Common myeloid progenitor, CD34-positive (primary cell): ENCODE measurements around the gene PTGDS.
A peak's percentile ranks its signal among the peaks of the same experiment; 100 is the strongest.
"Not testable (repeated sequence)": the region's sequence is repeated elsewhere in the genome, so short reads cannot be mapped to it uniquely, and the experiment has no call there.

Experiments used
- CTCF ChIA-PET: fragments of 350-600 bp; sonication (Branson Sonifier 250); formaldehyde crosslinking; loops from one replicate; lab custom pipeline; 2021; ENCODE audit warnings: antibody characterized with exemption; lab: Charles Lee
- POLR2A ChIA-PET: fragments of 350-600 bp; sonication (Branson Sonifier 250); formaldehyde crosslinking; loops from one replicate; lab custom pipeline; 2021; ENCODE audit warnings: antibody characterized with exemption; lab: Charles Lee
- DNase-seq, 3 donors: peaks; one replicate each; pipeline versions ENCODE4 v3.0.0 to v3.0.0-alpha.2; 2013
- H3K27ac ChIP-seq, 2 experiments: 1 replicate in 1 of 2; 2 replicates in 1 of 2; pipeline ENCODE4 v1.7.0; 2013; ENCODE audit warnings: inconsistent platforms in 2 of 2, low read length in 2 of 2, mild to moderate bottlenecking in 2 of 2, low read depth in 1 of 2, moderate library complexity in 1 of 2; ENCODE audit not compliant: severe bottlenecking in 2 of 2, insufficient read depth in 1 of 2, poor library complexity in 1 of 2
- H3K27me3 ChIP-seq, 5 experiments: replicated peaks in 2 of 5; 1 replicate in 3 of 5; 2 replicates in 2 of 5; pipeline versions ENCODE4 v1.6.1 to v1.7.0; 2013; ENCODE audit warnings: low read length in 4 of 5, mild to moderate bottlenecking in 2 of 5, moderate library complexity in 2 of 5, inconsistent platforms in 1 of 5; ENCODE audit not compliant: insufficient read depth in 5 of 5, control insufficient read depth in 4 of 5
- H3K36me3 ChIP-seq, 4 experiments: 1 replicate in 2 of 4; 2 replicates in 2 of 4; pipeline versions ENCODE4 v1.6.1 to v1.7.0; 2013; ENCODE audit warnings: low read length in 3 of 4, control low read depth in 1 of 4, mild to moderate bottlenecking in 1 of 4; ENCODE audit not compliant: control insufficient read depth in 4 of 4, insufficient read depth in 4 of 4
- H3K4me1 ChIP-seq, 4 experiments: 1 replicate in 3 of 4; 2 replicates in 1 of 4; pipeline versions ENCODE4 v1.6.1 to v1.7.1; 2013; ENCODE audit warnings: low read length in 3 of 4, mild to moderate bottlenecking in 3 of 4, control low read depth in 1 of 4, inconsistent platforms in 1 of 4, moderate library complexity in 1 of 4; ENCODE audit not compliant: control insufficient read depth in 4 of 4, insufficient read depth in 4 of 4; ENCODE audit errors: control extremely low read depth in 1 of 4
- H3K4me3 ChIP-seq, 7 experiments: 1 replicate in 4 of 7; 2 replicates in 3 of 7; pipeline versions ENCODE4 v1.5.1 to v1.7.0; 2013; ENCODE audit warnings: mild to moderate bottlenecking in 7 of 7, low read length in 6 of 7, moderate library complexity in 6 of 7, inconsistent platforms in 2 of 7, low read depth in 2 of 7, control low read depth in 1 of 7; ENCODE audit not compliant: insufficient read depth in 4 of 7, control insufficient read depth in 1 of 7; ENCODE audit errors: extremely low read depth in 1 of 7
- H3K9me3 ChIP-seq, 5 experiments: 1 replicate in 4 of 5; 2 replicates in 1 of 5; pipeline versions ENCODE4 v1.6.1 to v1.7.1; 2013; ENCODE audit warnings: low read length in 4 of 5, mild to moderate bottlenecking in 2 of 5, inconsistent platforms in 1 of 5, low read depth in 1 of 5, moderate library complexity in 1 of 5; ENCODE audit not compliant: control insufficient read depth in 4 of 5, insufficient read depth in 2 of 5; ENCODE audit errors: control extremely low read depth in 1 of 5
- WGBS: methylation state at CpG from one replicate; pipeline ENCODE4 v1.1.5; 2013; ENCODE audit not compliant: insufficient coverage; 5-methylcytosine and 5-hydroxymethylcytosine counted together

The PTGDS gene

GRCh38 chr9:137004285-137004684 lies 27.0 kb downstream of the PTGDS start:
- H3K27me3 ChIP-seq, DNase-seq, H3K9me3 ChIP-seq, H3K4me3 ChIP-seq, H3K27ac ChIP-seq, POLR2A ChIA-PET: not testable (repeated sequence)
- peaks cover 0 to 14% (median 6%) of the 10 kb centered on the region in 4 experiments for H3K36me3 ChIP-seq
- 76% methylated on average over 7 of the region's 17 CpGs for WGBS
- CTCF ChIA-PET, result interaction anchor here (1.6 to 1.9 kb wide), 3 partner anchors 25 to 56 kb away, joined by 4 to 6 read pairs (median 5); no protein-coding TSS in a partner anchor
- H3K4me1 ChIP-seq, result peaks cover 0 to 30% (median 27%) of the 10 kb centered on the region in 4 experiments

GRCh38 chr9:137006116-137007003 lies 29.1 kb downstream of the PTGDS start:
- H3K27me3 ChIP-seq, result no peaks in the 10 kb centered on the region
- H3K4me3 ChIP-seq, result peak overlapping the region in 2 of 7 experiments; percentile 14 to 34
- WGBS, result 57% methylated on average over 18 of the region's 24 CpGs
- ChIA-PET CTCF (interaction anchor here (1.0 to 1.7 kb wide), 3 partner anchors 8 to 29 kb away, joined by 3 to 7 read pairs (median 4); no protein-coding TSS in a partner anchor), POLR2A (interaction anchor here (0.7 to 1.3 kb wide), 2 partner anchors 10 to 15 kb away, joined by 3 read pairs; partner anchors contain the start of gene CLIC3)
- peaks cover 0 to 17% (median 15%) of the 10 kb centered on the region in 4 experiments for H3K4me1 ChIP-seq
- peak; percentile 44 to 72 (median 72) for DNase-seq
- no peaks in the 10 kb centered on the region for H3K9me3 ChIP-seq
- peaks cover 0 to 29% (median 11%) of the 10 kb centered on the region in 4 experiments for H3K36me3 ChIP-seq
- H3K27ac ChIP-seq, result no peak overlapping the region

GRCh38 chr9:137007108-137007815 lies 30.0 kb downstream of the PTGDS start:
- Histone ChIP-seq H3K36me3 (peaks cover 0 to 37% (median 14%) of the 10 kb centered on the region in 4 experiments), H3K27me3 (no peaks in the 10 kb centered on the region), H3K4me1 (peaks cover 0 to 17% (median 15%) of the 10 kb centered on the region in 4 experiments), H3K27ac (no peak overlapping the region), H3K9me3 (no peaks in the 10 kb centered on the region), H3K4me3 (peak overlapping the region in 1 of 7 experiments; percentile 11)
- DNase-seq, result no peak
- POLR2A ChIA-PET, result interaction anchor here (0.7 to 1.3 kb wide), 2 partner anchors 11 to 14 kb away, joined by 3 read pairs; partner anchors contain the start of gene CLIC3
- CTCF ChIA-PET, result interaction anchor here (1.3 to 1.7 kb wide), 2 partner anchors 23 to 28 kb away, joined by 4 to 7 read pairs; no protein-coding TSS in a partner anchor
- WGBS, result 96% methylated on average over 24 of the region's 30 CpGs

GRCh38 chr9:137007816-137008270 lies 30.5 kb downstream of the PTGDS start:
- Histone ChIP-seq H3K36me3 (peaks cover 0 to 42% (median 17%) of the 10 kb centered on the region in 4 experiments), H3K4me1 (peaks cover 0 to 17% (median 15%) of the 10 kb centered on the region in 4 experiments), H3K27me3 (no peaks in the 10 kb centered on the region), H3K4me3 (no peak overlapping the region), H3K9me3 (no peaks in the 10 kb centered on the region), H3K27ac (no peak overlapping the region)
- ChIA-PET POLR2A (interaction anchor here (1.5 kb wide), 1 partner anchor 11 kb away, joined by 3 read pairs; no protein-coding TSS in a partner anchor), CTCF (interaction anchor here (1.3 kb wide), 1 partner anchor 22 kb away, joined by 4 read pairs; no protein-coding TSS in a partner anchor)
- WGBS, result 96% methylated on average over 13 of the region's 13 CpGs
- DNase-seq, result no peak

GRCh38 chr9:137008312-137008711 lies 31.0 kb downstream of the PTGDS start:
- peaks cover 0 to 17% (median 15%) of the 10 kb centered on the region in 4 experiments for H3K4me1 ChIP-seq
- no peak overlapping the region for H3K27ac ChIP-seq
- no peak for DNase-seq
- 90% methylated on average over 17 of the region's 22 CpGs for WGBS
- no peaks in the 10 kb centered on the region for H3K9me3 ChIP-seq
- H3K27me3 ChIP-seq, result no peaks in the 10 kb centered on the region
- ChIA-PET CTCF (no interaction called here), POLR2A (interaction anchor here (1.5 kb wide), 1 partner anchor 11 kb away, joined by 3 read pairs; no protein-coding TSS in a partner anchor)
- no peak overlapping the region for H3K4me3 ChIP-seq
- peaks cover 0 to 45% (median 20%) of the 10 kb centered on the region in 4 experiments for H3K36me3 ChIP-seq

GRCh38 chr9:137009217-137009616 lies 31.9 kb downstream of the PTGDS start:
- Histone ChIP-seq H3K9me3 (no peaks in the 10 kb centered on the region), H3K4me3 (no peak overlapping the region), H3K36me3 (peaks cover 0 to 54% (median 26%) of the 10 kb centered on the region in 4 experiments), H3K27ac (no peak overlapping the region), H3K27me3 (no peaks in the 10 kb centered on the region), H3K4me1 (peaks cover 0 to 17% (median 15%) of the 10 kb centered on the region in 4 experiments)
- 98% methylated on average over 8 of the region's 18 CpGs for WGBS
- CTCF ChIA-PET, result no interaction called here
- DNase-seq, result no peak
- POLR2A ChIA-PET, result interaction anchor here (1.5 kb wide), 1 partner anchor 10 kb away, joined by 3 read pairs; no protein-coding TSS in a partner anchor
